IMR-90 (cell line): ENCODE results near the gene SRXN1. TPM values are rescaled to one million over a fixed set of nuclear protein-coding genes. Genes with fewer than 3 reads are reported as not detected.

ENCODE experiments used
- ATAC-seq: fragments of 200-7000 bp; cut with Tn5 transposase; 2 replicates; pipeline ENCODE4 v1.9.1; 2020; ENCODE audit warnings: low read depth, mild to moderate bottlenecking, moderate library complexity
- BruUV-seq: library from RNA; stranded (reverse); fragments of 400-500 nt; replicated peaks from 2 replicates; lab custom pipeline; 2021; lab: Mats Ljungman, UMichigan
- CTCF ChIA-PET: fragments of 300-600 bp; formaldehyde crosslinking; extraction: SDS; loops from one replicate; lab custom pipeline; 2021; ENCODE audit warnings: antibody characterized with exemption; lab: Yijun Ruan, JAX
- POLR2A ChIA-PET: fragments of 300-600 bp; sonication (Branson Sonifier 250); formaldehyde crosslinking; loops from one replicate; lab custom pipeline; 2022; ENCODE audit warnings: antibody characterized with exemption; ENCODE audit not compliant: unreplicated experiment; lab: Charles Lee
- DNase-seq: peaks from one replicate; pipeline ENCODE4 v3.0.0; 2013
- H2AFZ ChIP-seq: replicated peaks from 2 replicates; pipeline ENCODE3; 2013; ENCODE audit warnings: low read length, mild to moderate bottlenecking; ENCODE audit not compliant: poor library complexity
- H2AK5ac ChIP-seq: 2 replicates; pipeline ENCODE4 v1.6.1; 2013; ENCODE audit warnings: low read depth, low read length, inconsistent platforms
- H2AK9ac ChIP-seq: replicated peaks from 2 replicates; pipeline ENCODE3; 2013; ENCODE audit warnings: mild to moderate bottlenecking, low read depth, low read length, moderate library complexity; ENCODE audit not compliant: poor library complexity
- H2BK120ac ChIP-seq: 2 replicates; pipeline ENCODE4 v1.6.1; 2013; ENCODE audit warnings: low read depth, low read length, inconsistent platforms
- H2BK15ac ChIP-seq: 3 replicates; pipeline ENCODE4 v1.6.1; 2013; ENCODE audit warnings: low read depth, low read length, inconsistent platforms
- H2BK20ac ChIP-seq: 2 replicates; pipeline ENCODE4 v1.6.1; 2013; ENCODE audit warnings: low read depth, mild to moderate bottlenecking, inconsistent platforms, low read length, moderate library complexity
- H2BK5ac ChIP-seq: 2 replicates; pipeline ENCODE4 v1.6.1; 2013; ENCODE audit warnings: mild to moderate bottlenecking, low read depth, low read length, inconsistent platforms; ENCODE audit not compliant: poor library complexity, severe bottlenecking
- H3K14ac ChIP-seq: replicated peaks from 2 replicates; pipeline ENCODE4 v1.6.1; 2013; ENCODE audit warnings: low read depth, low read length, inconsistent platforms
- H3K18ac ChIP-seq: 2 replicates; pipeline ENCODE4 v1.6.1; 2013; ENCODE audit warnings: low read depth, low read length, control low read depth
- H3K23ac ChIP-seq: 2 replicates; pipeline ENCODE4 v1.6.1; 2013; ENCODE audit warnings: low read depth, low read length, inconsistent platforms
- H3K27ac ChIP-seq: 2 replicates; pipeline ENCODE4 v1.5.1; 2013; ENCODE audit warnings: mild to moderate bottlenecking, control low read depth, low read length; ENCODE audit not compliant: insufficient read depth
- H3K27me3 ChIP-seq: 2 replicates; pipeline ENCODE4 v1.6.1; 2013; ENCODE audit warnings: low read length; ENCODE audit not compliant: control insufficient read depth, insufficient read depth
- H3K36me3 ChIP-seq: 2 replicates; pipeline ENCODE4 v1.6.1; 2013; ENCODE audit warnings: low read length, mixed read lengths; ENCODE audit not compliant: control insufficient read depth, insufficient read depth
- H3K4ac ChIP-seq: 2 replicates; pipeline ENCODE4 v1.6.1; 2013; ENCODE audit warnings: low read depth, low read length, inconsistent platforms
- H3K4me1 ChIP-seq: 2 replicates; pipeline ENCODE4 v1.6.1; 2013; ENCODE audit warnings: low read length, mixed read lengths; ENCODE audit not compliant: control insufficient read depth, insufficient read depth
- H3K4me2 ChIP-seq: 2 replicates; pipeline ENCODE4 v1.6.1; 2013; ENCODE audit warnings: low read depth, mild to moderate bottlenecking, control low read depth, low read length, moderate library complexity
- H3K4me3 ChIP-seq: 2 replicates; pipeline ENCODE4 v1.5.1; 2013; ENCODE audit warnings: low read depth, mild to moderate bottlenecking, control low read depth, low read length, moderate library complexity; ENCODE audit not compliant: insufficient read depth
- H3K56ac ChIP-seq: 2 replicates; pipeline ENCODE4 v1.6.1; 2013; ENCODE audit warnings: low read length, inconsistent platforms; ENCODE audit not compliant: insufficient read depth; ENCODE audit errors: extremely low read depth
- H3K79me1 ChIP-seq, 2 experiments: 2 replicates each; pipeline ENCODE4 v1.6.1; 2013; ENCODE audit warnings: low read length in 2 of 2, inconsistent platforms in 1 of 2, low read depth in 1 of 2
- H3K9ac ChIP-seq: 2 replicates; pipeline ENCODE4 v1.6.1; 2013; ENCODE audit warnings: low read depth, low read length, control low read depth
- H3K9me1 ChIP-seq: 2 replicates; pipeline ENCODE4 v1.6.1; 2013; ENCODE audit warnings: low read length, inconsistent platforms; ENCODE audit not compliant: insufficient read depth
- H3K9me3 ChIP-seq: 2 replicates; pipeline ENCODE4 v1.6.1; 2013; ENCODE audit warnings: low read length; ENCODE audit not compliant: control insufficient read depth, insufficient read depth
- H4K20me1 ChIP-seq: 2 replicates; pipeline ENCODE4 v1.6.1; 2013; ENCODE audit warnings: low read length, inconsistent platforms; ENCODE audit not compliant: insufficient read depth
- H4K5ac ChIP-seq: 2 replicates; pipeline ENCODE4 v1.6.1; 2013; ENCODE audit warnings: mild to moderate bottlenecking, low read depth, low read length, control low read depth
- H4K8ac ChIP-seq, 2 experiments: 2 replicates each; pipeline ENCODE4 v1.6.1; 2013; ENCODE audit warnings: low read depth in 2 of 2, low read length in 2 of 2, control low read depth in 1 of 2, inconsistent platforms in 1 of 2
- H4K91ac ChIP-seq: 2 replicates; pipeline ENCODE4 v1.6.1; 2013; ENCODE audit warnings: low read depth, low read length, inconsistent platforms; ENCODE audit not compliant: insufficient read depth
- CEBPB ChIP-seq: IDR thresholded peaks from 2 replicates; pipeline ENCODE4 v1.6.1; 2012; ENCODE audit warnings: low read depth, low read length, improper control_type of control experiment
- FOS ChIP-seq: fragments of 150-350 bp; IDR thresholded peaks from 2 replicates; pipeline ENCODE4 v1.6.1; 2016; ENCODE audit warnings: low read depth, low read length
- RCOR1 ChIP-seq: IDR thresholded peaks from 2 replicates; pipeline ENCODE4 v1.6.1; 2012; ENCODE audit warnings: mild to moderate bottlenecking, low read length, improper control_type of control experiment; ENCODE audit not compliant: insufficient replicate concordance
- SMC3 ChIP-seq: fragments of 150-350 bp; IDR thresholded peaks from 2 replicates; pipeline ENCODE4 v1.6.1; 2016; ENCODE audit warnings: low read depth, mild to moderate bottlenecking, antibody characterized with exemption, low read length, moderate library complexity
- USF2 ChIP-seq: fragments of 150-350 bp; IDR thresholded peaks from 2 replicates; pipeline ENCODE4 v1.6.1; 2017; ENCODE audit warnings: mild to moderate bottlenecking, antibody characterized with exemption, low read length, low read depth
- WGBS, 2 experiments: methylation state at CpG; one replicate each; pipeline versions ENCODE4 v1.1.5 to v1.1.7; 2013; ENCODE audit warnings: missing lambda C conversion rate in 2 of 2; ENCODE audit not compliant: insufficient read length in 1 of 2; ENCODE audit errors: extremely low coverage in 2 of 2; 5-methylcytosine and 5-hydroxymethylcytosine counted together
- dilution Hi-C: fragments of 300-500 bp; cut with HindIII; formaldehyde crosslinking; loops from one replicate; pipeline ENCODE4 v1.14.3; 2018; ENCODE audit warnings: low sequenced_read_pairs; ENCODE audit not compliant: unreplicated experiment
- in situ Hi-C: fragments of 300-500 bp; cut with MboI; formaldehyde crosslinking; loops from 3 replicates; pipeline ENCODE4 v1.14.3; 2019; ENCODE audit warnings: low sequenced_read_pairs, inconsistent platforms, mixed read lengths
- intact Hi-C: fragments of 100-400 bp; cut with micrococcal nuclease; formaldehyde crosslinking; loops from 2 replicates; pipeline ENCODE4 v1.10.0; 2022
- polyA plus RNA-seq, 3 experiments: library from polyadenylated mRNA; depleted of rRNA; stranded (reverse); fragments of >200 nt; gene quantifications; 2 replicates each; pipeline ENCODE4 v1.2.3, GENCODE V29; 2012; ENCODE audit warnings: low replicate concordance in 1 of 3
- total RNA-seq: library from RNA; depleted of rRNA; stranded (reverse); fragments of >200 nt; gene quantifications from 2 replicates; pipeline ENCODE4 v1.2.3, GENCODE V29; 2012

Gene SRXN1
- total and polyA plus RNA-seq, 2 of the 4 experiments (the other 2 are of a cell fraction): 51.2 to 71.2 TPM

- H4K91ac ChIP-seq: no peak overlapping the region
- H3K27me3 ChIP-seq: peaks cover 41% of the 10 kb centered on the region
- no peak overlapping the region for H2BK5ac ChIP-seq
- no peaks in the 10 kb centered on the region for H3K9me1 ChIP-seq
- ATAC-seq (no peak), DNase-seq (no peak)
- H3K18ac ChIP-seq: no peak overlapping the region
- no peaks in the 10 kb centered on the region for H3K36me3 ChIP-seq
- no CpG with 5 or more reads among the region's 9 CpGs for WGBS, 2 experiments
- no peaks in the 10 kb centered on the region for H3K9me3 ChIP-seq
- no peak overlapping the region for H3K14ac ChIP-seq
- H3K4me1 ChIP-seq: no peaks in the 10 kb centered on the region
- no peak overlapping the region for H2BK20ac ChIP-seq
- no peaks in the 10 kb centered on the region for H4K20me1 ChIP-seq
- H4K8ac ChIP-seq: no peak overlapping the region
- no TSS peak for BruUV-seq
- in situ Hi-C loops: no loop called here
- no peaks in the 10 kb centered on the region for H3K79me1 ChIP-seq
- H3K4me3 ChIP-seq: no peak overlapping the region
- no peak overlapping the region for H3K23ac ChIP-seq
- H3K4ac ChIP-seq: no peak overlapping the region
- H3K9ac ChIP-seq: no peak overlapping the region
- H2BK15ac ChIP-seq: no peak overlapping the region
- no peak overlapping the region for H4K5ac ChIP-seq
- dilution Hi-C loops: no loop called here
- no peak overlapping the region for H3K56ac ChIP-seq
- CTCF ChIA-PET: interaction anchor here (1.1 kb wide), 1 partner anchor 32 kb away, joined by 3 read pairs; no protein-coding TSS in a partner anchor
- no peak overlapping the region for H2AK9ac ChIP-seq
- no peak overlapping the region for H3K27ac ChIP-seq
- H2AK5ac ChIP-seq: no peak overlapping the region
- no peak overlapping the region for H3K4me2 ChIP-seq
- H2BK120ac ChIP-seq: no peak overlapping the region
- TF ChIP-seq FOS (no peak), USF2 (no peak), CEBPB (no peak), SMC3 (no peak), RCOR1 (no peak)
- H2AFZ ChIP-seq: no peak overlapping the region
- POLR2A ChIA-PET: no interaction called here
- intact Hi-C loops: no loop called here
Measured at GRCh38 chr20:635028-635892, 17.7 kb downstream of the SRXN1 start.
